Gastroesophageal sphincter (tissue), 3 donors: Measurements from ENCODE around the gene DCLK1.

Experiments
- CTCF ChIP-seq, 4 experiments: fragments of 200-600 bp in 2 of 4; fragments of 450-650 bp in 2 of 4; sonication (generic) in 1 of 4; IDR thresholded peaks; one replicate each; pipeline ENCODE4 v1.5.1; 2017 to 2019; ENCODE audit warnings: antibody characterized with exemption in 4 of 4, mild to moderate bottlenecking in 2 of 4, moderate library complexity in 2 of 4
- EP300 ChIP-seq: sonication (generic); formaldehyde crosslinking; IDR thresholded peaks from one replicate; pipeline ENCODE4 v1.6.1; 2017; ENCODE audit warnings: antibody characterized with exemption, mild to moderate bottlenecking
- POLR2A ChIP-seq, 2 donors: fragments of 450-650 bp; IDR thresholded peaks; one replicate each; pipeline ENCODE4 v1.6.1; 2017; ENCODE audit warnings: antibody characterized with exemption in 2 of 2, mild to moderate bottlenecking in 2 of 2, moderate library complexity in 1 of 2

GRCh38 chr13:35987572-35988513, 143.3 kb downstream of the DCLK1 start:
- no peak for TF ChIP-seq EP300
- TF ChIP-seq CTCF (IDR thresholded peaks at IDR 0.05), result no peak
- no peak for TF ChIP-seq POLR2A (IDR thresholded peaks at IDR 0.05)
